Cardiac muscle cell (in vitro differentiated cells and primary cell): ENCODE measurements around the gene MCAT. TPM values are rescaled to one million over a fixed set of nuclear protein-coding genes. Genes with fewer than 3 reads are reported as not detected.

Experiments
- DNase-seq, 2 donors: peaks; one replicate each; pipeline versions ENCODE4 v3.0.0 to v3.0.0-alpha.2; 2010 to 2017; ENCODE audit warnings: low read depth in 1 of 2, low spot score in 1 of 2
- H3K27ac ChIP-seq: fragments of 200-600 bp; sonication (generic); 2 replicates; pipeline ENCODE4 v1.5.1; 2016
- H3K27me3 ChIP-seq: fragments of 200-600 bp; sonication (generic); 2 replicates; pipeline ENCODE4 v1.6.0; 2016; ENCODE audit warnings: control low read depth
- H3K36me3 ChIP-seq: fragments of 200-600 bp; sonication (generic); 2 replicates; pipeline ENCODE4 v1.5.1; 2016; ENCODE audit warnings: control low read depth
- H3K4me1 ChIP-seq: fragments of 200-600 bp; sonication (generic); 2 replicates; pipeline ENCODE4 v1.8.1; 2017; ENCODE audit warnings: low read depth, mild to moderate bottlenecking, mixed run types
- H3K4me3 ChIP-seq: fragments of 200-600 bp; sonication (generic); 2 replicates; pipeline ENCODE4 v1.5.1; 2016; ENCODE audit warnings: mild to moderate bottlenecking
- H3K9me3 ChIP-seq: fragments of 200-600 bp; sonication (generic); 2 replicates; pipeline ENCODE4 v1.5.1; 2017; ENCODE audit warnings: low read depth, mild to moderate bottlenecking, control low read depth
- CTCF ChIP-seq: IDR thresholded peaks from 2 replicates; pipeline ENCODE4 v1.5.1; 2012; ENCODE audit warnings: low read depth, mild to moderate bottlenecking, low read length
- polyA plus RNA-seq: library from polyadenylated mRNA; unstranded; fragments of >200 nt; fragmentation: Nextera tagmentation; extraction: Ambion mirVana; gene quantifications from 2 replicates; pipeline ENCODE4 v1.2.1, GENCODE V29; 2016
- total RNA-seq: library from RNA; depleted of rRNA; stranded (reverse); fragments of >200 nt; gene quantifications from 2 replicates; pipeline ENCODE4 v1.2.3, GENCODE V29; 2016

The MCAT gene
- total and polyA plus RNA-seq, 2 experiments from 2014 or later, result 46.8 to 47.1 TPM

DNA sequence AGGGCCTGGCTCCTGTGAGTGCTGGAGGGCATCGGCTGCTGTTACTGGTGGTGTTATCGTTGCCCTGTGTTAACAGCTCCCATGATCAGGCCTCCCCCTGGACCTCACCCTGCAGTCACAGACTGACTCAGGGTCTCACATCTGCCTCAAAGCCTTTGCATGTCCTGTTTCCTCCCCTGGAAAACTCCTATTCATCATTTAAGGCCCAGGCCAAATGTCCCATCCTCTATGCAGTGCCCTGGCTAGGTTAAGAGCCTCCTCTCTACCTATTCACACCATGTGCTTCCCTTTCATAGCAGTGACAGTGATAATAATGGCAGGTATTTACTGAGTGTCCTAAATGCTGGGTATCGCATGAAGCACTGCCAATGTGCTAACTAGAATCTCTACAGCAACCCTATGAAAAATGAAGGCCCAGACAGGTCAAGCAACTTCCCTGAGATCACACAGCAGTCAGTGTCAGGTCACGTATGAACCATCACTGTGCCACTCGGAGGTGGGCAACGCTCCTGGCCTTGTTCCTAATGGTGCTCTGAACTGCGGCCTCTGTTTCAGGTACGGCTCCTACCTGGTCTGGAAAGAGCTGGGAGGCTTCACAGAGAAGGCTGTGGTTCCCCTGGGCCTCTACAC lies 17.4 kb upstream of the MCAT start:
- no peaks in the 10 kb centered on the region for H3K9me3 ChIP-seq
- H3K27me3 ChIP-seq, result no peaks in the 10 kb centered on the region
- H3K36me3 ChIP-seq, result no peaks in the 10 kb centered on the region
- no peak for TF ChIP-seq CTCF
- no peak for DNase-seq
- no peak overlapping the region for H3K27ac ChIP-seq
- H3K4me1 ChIP-seq, result no peaks in the 10 kb centered on the region
- H3K4me3 ChIP-seq, result no peak overlapping the region

DNA sequence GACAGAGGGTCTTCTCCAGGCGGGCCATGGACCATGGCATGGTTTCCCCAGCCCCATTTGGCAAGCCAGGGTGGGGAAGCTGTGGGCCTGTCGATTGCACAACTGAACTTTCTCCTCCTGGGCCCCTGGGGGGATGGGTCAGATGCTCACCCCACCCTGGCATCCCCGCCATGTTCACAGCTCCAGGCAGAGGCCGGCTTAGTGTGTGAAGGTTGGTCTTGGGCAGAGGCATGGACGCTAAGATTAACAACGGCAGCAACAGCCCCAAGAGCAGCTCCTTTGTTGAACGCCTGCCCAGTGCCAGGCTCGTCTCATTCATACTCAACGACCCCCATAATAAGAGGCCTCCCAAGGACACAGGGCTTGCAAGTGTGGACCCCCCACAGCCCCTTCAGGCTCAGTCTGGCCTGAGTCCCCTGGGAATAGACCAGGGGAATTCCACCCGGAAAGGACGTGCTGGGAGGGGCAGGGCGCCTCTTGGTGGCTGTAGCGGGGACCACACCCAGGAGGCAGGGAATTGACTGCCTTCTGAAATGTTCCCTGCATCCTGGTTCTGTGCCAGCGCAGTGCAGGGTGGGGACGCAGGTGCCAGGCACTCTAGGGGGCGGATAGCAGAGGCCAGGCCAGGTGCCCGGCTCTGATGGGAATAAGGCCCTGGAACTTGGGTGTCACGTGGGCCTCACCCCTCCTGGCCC lies 16.4 kb upstream of the MCAT start:
- Histone ChIP-seq H3K27me3 (no peaks in the 10 kb centered on the region), H3K4me3 (no peak overlapping the region), H3K27ac (no peak overlapping the region), H3K4me1 (no peaks in the 10 kb centered on the region), H3K9me3 (no peaks in the 10 kb centered on the region), H3K36me3 (no peaks in the 10 kb centered on the region)
- peak; percentile 32 for TF ChIP-seq CTCF
- peak in 1 of 2 donors; percentile 24 for DNase-seq

DNA sequence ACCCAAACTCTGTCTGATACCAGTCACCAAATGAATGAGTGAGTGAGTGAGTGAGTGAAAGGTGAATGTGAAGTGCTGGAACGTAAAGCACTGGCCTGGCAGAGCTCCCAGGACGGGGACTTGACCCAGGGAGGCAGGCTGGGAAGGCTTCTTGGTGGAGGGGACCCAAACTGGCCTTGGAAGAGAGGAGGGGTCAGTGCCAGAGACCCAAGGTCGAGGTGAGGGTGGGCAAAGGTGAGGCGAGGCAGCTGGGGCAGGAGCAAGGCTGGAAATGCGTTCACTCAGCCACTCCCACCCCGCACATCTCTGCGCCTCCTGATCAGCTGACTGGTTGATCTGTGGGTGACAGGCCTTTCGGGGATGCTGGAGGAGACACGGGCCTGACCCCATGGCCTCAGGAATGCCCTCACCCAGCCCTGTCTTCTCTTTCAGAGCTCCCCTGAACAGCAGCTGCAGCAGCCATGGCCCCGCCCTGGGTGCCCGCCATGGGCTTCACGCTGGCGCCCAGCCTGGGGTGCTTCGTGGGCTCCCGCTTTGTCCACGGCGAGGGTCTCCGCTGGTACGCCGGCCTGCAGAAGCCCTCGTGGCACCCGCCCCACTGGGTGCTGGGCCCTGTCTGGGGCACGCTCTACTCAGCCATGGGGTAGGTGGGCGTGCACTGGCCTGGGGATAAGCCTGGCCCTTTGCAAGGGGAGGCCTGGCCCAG lies 15.7 kb upstream of the MCAT start:
- no peaks in the 10 kb centered on the region for H3K36me3 ChIP-seq
- no peaks in the 10 kb centered on the region for H3K9me3 ChIP-seq

GRCh38 chr22:43157874-43158546 lies 14.8 kb upstream of the MCAT start:
- Histone ChIP-seq H3K4me1 (no peaks in the 10 kb centered on the region), H3K27me3 (no peaks in the 10 kb centered on the region), H3K27ac (no peak overlapping the region), H3K36me3 (no peaks in the 10 kb centered on the region), H3K9me3 (no peaks in the 10 kb centered on the region), H3K4me3 (no peak overlapping the region)
- DNase-seq, result no peak
- no peak for TF ChIP-seq CTCF

More for the DNA sequence above, 15.7 kb upstream of the MCAT start:
- H3K27me3 ChIP-seq, result no peaks in the 10 kb centered on the region
- no peak overlapping the region for H3K4me3 ChIP-seq
- no peak for DNase-seq
- no peaks in the 10 kb centered on the region for H3K4me1 ChIP-seq
- H3K27ac ChIP-seq, result no peak overlapping the region
- no peak for TF ChIP-seq CTCF

- Histone ChIP-seq H3K27me3 (peaks cover 8% of the 10 kb centered on the region), H3K4me1 (no peaks in the 10 kb centered on the region), H3K27ac (no peak overlapping the region), H3K36me3 (no peaks in the 10 kb centered on the region), H3K4me3 (no peak overlapping the region), H3K9me3 (no peaks in the 10 kb centered on the region)
- DNase-seq, result no peak
- TF ChIP-seq CTCF, result no peak
Observed at GRCh38 chr22:43156413-43156812, 13.2 kb upstream of the MCAT start.
